D721Med (cell line): ENCODE results near the gene RBM24.
"Not testable (repeated sequence)": the region's sequence is repeated elsewhere in the genome, so short reads cannot be mapped to it uniquely, and the experiment has no call there.

Experiments
- DNase-seq: peaks from one replicate; pipeline ENCODE4 v3.0.0; 2011; ENCODE audit warnings: low spot score; ENCODE audit not compliant: insufficient read length
- FAIRE-seq: peaks from 2 replicates; lab custom pipeline; 2011; peaks lifted over from hg19 to GRCh38; lab: Jason Lieb, UNC
- CTCF ChIP-seq: IDR thresholded peaks from 2 replicates; pipeline ENCODE4 v1.5.1; 2012; ENCODE audit warnings: mild to moderate bottlenecking, control low read depth; ENCODE audit not compliant: insufficient read depth; ENCODE audit errors: missing control alignments

Gene RBM24

GRCh38 chr6:17299222-17299621, 18.1 kb downstream of the RBM24 start:
- FAIRE-seq, result no peak
- no peak for TF ChIP-seq CTCF

GRCh38 chr6:17299750-17300149, 18.6 kb downstream of the RBM24 start:
- TF ChIP-seq CTCF, result no peak
- FAIRE-seq (no peak), DNase-seq (no peak)

More at GRCh38 chr6:17299222-17299621, 18.1 kb downstream of the RBM24 start:
- no peak for DNase-seq

- no peak for TF ChIP-seq CTCF
- DNase-seq, result no peak
- no peak for FAIRE-seq
These were observed 19.5 kb downstream of the RBM24 start for GRCh38 chr6:17300637-17301036.

DNA sequence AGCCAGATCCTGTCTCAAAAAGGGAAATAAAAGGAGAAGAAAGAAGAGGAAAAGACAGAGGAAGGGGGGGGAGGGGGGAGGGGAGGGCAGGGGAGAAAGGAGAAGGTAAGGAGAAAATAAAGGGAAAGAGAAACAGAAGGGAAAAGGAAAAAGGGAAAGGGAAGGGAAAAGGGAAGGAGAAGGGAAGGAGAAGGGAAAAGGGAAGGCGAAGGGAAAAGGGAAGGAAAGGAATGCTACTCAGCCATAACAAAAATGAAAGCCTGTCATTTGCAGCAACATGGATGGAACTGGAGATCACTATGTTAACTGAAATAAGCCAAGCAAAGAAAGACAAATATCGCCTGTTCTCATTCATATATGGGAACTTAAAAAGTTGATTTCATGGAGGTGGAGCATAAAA, 22.3 kb downstream of the RBM24 start:
- no peak for FAIRE-seq
- no peak for TF ChIP-seq CTCF
- no peak for DNase-seq

GRCh38 chr6:17305219-17306001, 24.2 kb downstream of the RBM24 start:
- FAIRE-seq (no peak), DNase-seq (peak; percentile 37)
- TF ChIP-seq CTCF, result no peak

DNA sequence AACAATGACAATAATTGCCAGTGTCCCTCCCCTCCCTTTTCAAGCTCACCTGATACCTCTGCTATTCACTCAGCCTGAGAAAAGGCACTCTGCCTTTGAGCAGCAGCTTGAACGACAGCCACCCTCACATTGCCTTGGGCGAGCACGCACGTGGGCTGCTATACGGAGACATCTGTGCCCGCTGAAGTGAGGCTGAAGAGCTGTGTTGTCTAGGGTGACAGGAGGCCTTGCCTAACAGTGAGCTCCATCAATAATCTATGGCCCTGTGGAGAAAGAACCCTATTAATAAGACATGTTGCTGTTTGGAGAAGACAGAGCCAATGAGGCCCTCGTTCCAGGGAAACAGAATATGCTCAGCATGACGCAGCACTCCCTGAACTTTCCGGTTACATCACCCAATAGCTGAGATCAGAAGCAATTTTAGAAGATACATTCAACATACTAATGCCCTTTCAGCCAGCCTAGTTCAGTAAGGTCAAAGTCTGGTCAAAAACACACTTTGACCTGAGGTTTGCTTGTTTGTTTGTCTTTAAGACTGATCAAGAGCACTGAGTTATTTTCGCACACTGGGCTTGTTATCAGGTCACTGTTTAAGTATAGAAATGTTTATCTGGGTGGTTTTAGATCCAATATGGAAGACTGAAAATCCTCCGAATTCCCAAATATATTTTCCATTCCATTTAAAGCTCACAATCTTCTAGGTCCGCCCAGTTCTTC, 30.6 kb downstream of the RBM24 start:
- DNase-seq, result no peak
- no peak for FAIRE-seq
- no peak for TF ChIP-seq CTCF

DNA sequence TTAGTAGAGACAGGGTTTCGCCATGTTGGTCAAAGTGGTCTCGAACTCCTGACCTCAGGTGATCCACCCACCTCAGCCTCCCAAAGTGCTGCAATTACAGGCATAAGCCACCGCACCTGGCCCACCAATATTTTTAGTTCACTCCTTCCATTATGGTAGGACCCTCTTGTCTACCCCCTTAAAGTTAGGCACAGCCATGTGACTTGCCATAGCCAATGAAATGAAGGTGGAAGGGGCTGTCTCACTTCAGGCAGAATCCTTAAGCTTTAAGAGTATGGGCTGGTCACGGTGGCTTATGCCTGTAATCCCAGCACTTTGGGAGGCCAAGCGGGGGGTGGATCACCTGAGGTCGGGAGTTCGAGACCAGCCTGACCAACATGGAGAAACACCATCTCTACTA, 32.1 kb downstream of the RBM24 start:
- not testable (repeated sequence) for DNase-seq, FAIRE-seq
